ENCODE results near the gene ERGIC1.

DNA sequence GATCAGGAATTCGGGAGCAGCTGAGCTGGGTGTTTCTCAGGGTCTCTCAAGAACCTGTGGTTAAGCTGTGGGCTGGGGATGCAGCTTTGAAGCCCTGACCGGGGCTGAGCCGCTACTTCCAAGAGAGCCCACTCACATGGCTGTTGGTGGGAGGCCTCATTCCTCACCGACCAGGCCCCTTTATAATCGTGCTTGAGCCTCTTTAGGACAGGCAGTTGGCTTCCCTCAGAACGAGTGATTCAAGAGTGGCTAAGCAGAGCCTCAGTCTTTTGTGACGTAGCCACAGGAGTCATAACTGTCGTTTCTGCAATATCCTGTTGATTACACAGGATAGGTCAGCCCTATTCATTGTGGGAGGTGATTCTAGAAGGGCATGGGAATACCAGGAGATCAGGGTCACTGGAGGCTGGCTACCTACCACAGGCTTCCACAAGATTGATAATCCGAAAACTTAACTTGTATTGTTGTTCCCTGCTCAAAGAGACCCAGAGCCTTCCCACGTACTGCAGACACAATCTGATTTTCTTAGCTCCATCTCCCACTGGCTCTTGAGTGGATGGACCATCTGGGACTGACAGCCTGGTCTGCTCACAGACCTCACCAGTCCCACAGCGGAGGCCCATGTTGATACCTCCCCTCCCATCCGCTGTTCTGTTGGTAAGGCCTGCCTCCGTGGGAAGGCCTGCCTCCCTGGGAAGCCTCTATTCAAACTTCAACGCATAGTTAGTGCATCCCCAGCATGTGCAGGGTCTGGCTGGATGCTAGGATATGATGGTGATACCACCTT is 3.0 kb upstream of the ERGIC1 start:
- TF ChIP-seq, protein P1, sequence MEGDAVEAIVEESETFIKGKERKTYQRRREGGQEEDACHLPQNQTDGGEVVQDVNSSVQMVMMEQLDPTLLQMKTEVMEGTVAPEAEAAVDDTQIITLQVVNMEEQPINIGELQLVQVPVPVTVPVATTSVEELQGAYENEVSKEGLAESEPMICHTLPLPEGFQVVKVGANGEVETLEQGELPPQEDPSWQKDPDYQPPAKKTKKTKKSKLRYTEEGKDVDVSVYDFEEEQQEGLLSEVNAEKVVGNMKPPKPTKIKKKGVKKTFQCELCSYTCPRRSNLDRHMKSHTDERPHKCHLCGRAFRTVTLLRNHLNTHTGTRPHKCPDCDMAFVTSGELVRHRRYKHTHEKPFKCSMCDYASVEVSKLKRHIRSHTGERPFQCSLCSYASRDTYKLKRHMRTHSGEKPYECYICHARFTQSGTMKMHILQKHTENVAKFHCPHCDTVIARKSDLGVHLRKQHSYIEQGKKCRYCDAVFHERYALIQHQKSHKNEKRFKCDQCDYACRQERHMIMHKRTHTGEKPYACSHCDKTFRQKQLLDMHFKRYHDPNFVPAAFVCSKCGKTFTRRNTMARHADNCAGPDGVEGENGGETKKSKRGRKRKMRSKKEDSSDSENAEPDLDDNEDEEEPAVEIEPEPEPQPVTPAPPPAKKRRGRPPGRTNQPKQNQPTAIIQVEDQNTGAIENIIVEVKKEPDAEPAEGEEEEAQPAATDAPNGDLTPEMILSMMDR (IDR thresholded peaks at IDR 0.05; ENCODE audit: insufficient read depth, low read depth, low read length): no peak
- no peak for TF ChIP-seq EZH2 (IDR thresholded peaks at IDR 0.05; ENCODE audit: insufficient read depth, low read length)

All from astrocyte (in vitro differentiated cells and primary cell).